Measurements from ENCODE around the gene CDCA4.

DNA sequence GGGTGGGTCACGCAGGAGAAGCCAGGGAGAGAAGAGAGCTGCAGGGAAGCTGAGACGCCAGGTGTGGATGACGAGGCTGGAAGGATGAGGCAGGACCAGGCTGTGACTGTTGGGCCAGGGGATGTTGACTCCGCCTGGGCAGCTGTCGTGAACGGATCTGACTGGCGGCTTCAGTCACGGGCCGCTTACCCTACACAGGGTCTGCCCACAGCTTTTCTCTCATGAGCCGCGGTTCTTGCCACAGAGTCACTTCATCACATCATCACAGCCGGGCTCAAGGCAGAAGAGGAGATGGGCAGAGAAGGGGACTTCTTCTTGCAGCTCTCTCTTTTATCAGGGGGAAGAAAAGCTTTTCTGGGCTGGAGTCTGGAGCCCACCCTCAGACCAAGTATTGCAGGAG lies 27.6 kb downstream of the CDCA4 start:
- TF ChIP-seq CTCF (conservative IDR thresholded peaks at IDR 0.05 in 1 of 2, IDR thresholded peaks at IDR 0.05 in 1 of 2; ENCODE audit: extremely low read depth in 1 of 2, insufficient read depth in 1 of 2, low read depth in 1 of 2, low read length in 2 of 2): no peak
- TF ChIP-seq EZH2 (IDR thresholded peaks at IDR 0.05; ENCODE audit: borderline replicate concordance, low read length): no peak
